Omental fat pad (tissue), 4 donors: ENCODE results near the gene CAPN13. TPM values are rescaled to one million over a fixed set of nuclear protein-coding genes. Genes with fewer than 3 reads are reported as not detected.

Source experiments
- ATAC-seq: fragments of 150-250 bp; one replicate; pipeline ENCODE4 v1.9.1; 2016; ENCODE audit warnings: mild to moderate bottlenecking, moderate library complexity; ENCODE audit not compliant: low FRiP score
- DNase-seq: peaks from one replicate; pipeline ENCODE4 v3.0.0-alpha.2; 2019; ENCODE audit warnings: low spot score
- CTCF ChIP-seq, 3 donors: fragments of 450-650 bp; IDR thresholded peaks; one replicate each; pipeline ENCODE4 v1.5.1; 2016 to 2017; ENCODE audit warnings: antibody characterized with exemption in 3 of 3, mild to moderate bottlenecking in 3 of 3, moderate library complexity in 2 of 3
- total RNA-seq, 4 donors: library from RNA; depleted of rRNA; stranded (reverse); fragments of >200 nt; gene quantifications; one replicate each; pipeline ENCODE4 v1.1.0, GENCODE V29; 2016

The CAPN13 gene
- total RNA-seq, 4 donors from 2014 or later = not detected

GRCh38 chr2:30688956-30689401 lies 118.3 kb downstream of the CAPN13 start:
- TF ChIP-seq CTCF (IDR thresholded peaks at IDR 0.05) = no peak
- no peak for ATAC-seq
- no peak for DNase-seq

GRCh38 chr2:30686669-30687068 lies 120.6 kb downstream of the CAPN13 start:
- ATAC-seq (no peak), DNase-seq (no peak)
- no peak for TF ChIP-seq CTCF (IDR thresholded peaks at IDR 0.05)

- ATAC-seq = no peak
- TF ChIP-seq CTCF (IDR thresholded peaks at IDR 0.05) = no peak
- DNase-seq = no peak
Measured at GRCh38 chr2:30686000-30686399, 121.2 kb downstream of the CAPN13 start.

- no peak for TF ChIP-seq CTCF (IDR thresholded peaks at IDR 0.05)
- no peak for ATAC-seq
- no peak for DNase-seq
Measured at GRCh38 chr2:30684996-30685395, 122.2 kb downstream of the CAPN13 start.

- no peak for ATAC-seq
- no peak for TF ChIP-seq CTCF (IDR thresholded peaks at IDR 0.05)
- DNase-seq = no peak
Measured at GRCh38 chr2:30684516-30684915, 122.7 kb downstream of the CAPN13 start.

- no peak for TF ChIP-seq CTCF (IDR thresholded peaks at IDR 0.05)
- no peak for ATAC-seq
- DNase-seq = no peak
Measured at GRCh38 chr2:30684026-30684425, 123.2 kb downstream of the CAPN13 start.

- no peak for ATAC-seq
- no peak for TF ChIP-seq CTCF (IDR thresholded peaks at IDR 0.05)
- DNase-seq = no peak
Measured at GRCh38 chr2:30683236-30683956, 123.8 kb downstream of the CAPN13 start.
